OCI-LY1 (cell line): Measurements from ENCODE around the gene FGFR2.

Experiments
- H2AFZ ChIP-seq: fragments of 200-600 bp; sonication (generic), shearing (Covaris generic); 2 replicates; pipeline ENCODE4 v1.6.0; 2014; ENCODE audit warnings: antibody characterized with exemption, mild to moderate bottlenecking, low read length
- H3F3A ChIP-seq: fragments of 200-600 bp; sonication (generic), shearing (Covaris generic); 2 replicates; pipeline ENCODE4 v1.6.0; 2014; ENCODE audit warnings: mild to moderate bottlenecking, antibody characterized with exemption, low read length, moderate library complexity; ENCODE audit not compliant: insufficient read depth
- H3K27ac ChIP-seq: fragments of 200-600 bp; sonication (generic); 2 replicates; pipeline ENCODE4 v1.5.1; 2014; ENCODE audit warnings: low read length, mixed run types, mild to moderate bottlenecking, low read depth; ENCODE audit not compliant: poor library complexity, severe bottlenecking
- H3K27me3 ChIP-seq: fragments of 200-600 bp; sonication (generic); 2 replicates; pipeline ENCODE4 v1.6.0; 2014; ENCODE audit warnings: antibody characterized with exemption, mild to moderate bottlenecking, low read length, moderate library complexity; ENCODE audit not compliant: insufficient read depth
- H3K36me3 ChIP-seq: fragments of 200-600 bp; sonication (generic); 2 replicates; pipeline ENCODE4 v1.6.1; 2014; ENCODE audit warnings: mild to moderate bottlenecking, antibody characterized with exemption, low read length, moderate library complexity, mixed read lengths; ENCODE audit not compliant: insufficient read depth
- H3K4me1 ChIP-seq: fragments of 200-600 bp; sonication (generic); 2 replicates; pipeline ENCODE4 v1.5.1; 2014; ENCODE audit warnings: mild to moderate bottlenecking, low read length, moderate library complexity; ENCODE audit not compliant: insufficient read depth, severe bottlenecking
- H3K4me2 ChIP-seq: fragments of 200-600 bp; sonication (generic), shearing (Covaris generic); 2 replicates; pipeline ENCODE4 v1.6.1; 2014; ENCODE audit warnings: low read length
- H3K4me3 ChIP-seq: fragments of 200-600 bp; sonication (generic); 2 replicates; pipeline ENCODE4 v1.5.1; 2014; ENCODE audit warnings: low read length, low read depth, mild to moderate bottlenecking, mixed read lengths; ENCODE audit not compliant: poor library complexity, severe bottlenecking
- H3K79me2 ChIP-seq: fragments of 200-600 bp; shearing (Covaris generic); 2 replicates; pipeline ENCODE4 v1.6.1; 2016; ENCODE audit warnings: mixed run types, low read length, mixed read lengths; ENCODE audit not compliant: insufficient read depth
- H3K9ac ChIP-seq: fragments of 200-600 bp; sonication (generic), shearing (Covaris generic); 2 replicates; pipeline ENCODE4 v1.6.1; 2014; ENCODE audit warnings: mild to moderate bottlenecking, low read length, mixed read lengths
- H3K9me2 ChIP-seq: fragments of 200-600 bp; sonication (generic), shearing (Covaris generic); 2 replicates; pipeline ENCODE4 v1.6.1; 2014; ENCODE audit warnings: low read depth, mild to moderate bottlenecking, low read length, mixed read lengths
- H3K9me3 ChIP-seq: fragments of 200-600 bp; shearing (Covaris generic); 2 replicates; pipeline ENCODE4 v1.6.1; 2014; ENCODE audit warnings: low read length, mixed read lengths
- H4K20me1 ChIP-seq: fragments of 200-600 bp; sonication (generic), shearing (Covaris generic); 2 replicates; pipeline ENCODE4 v1.6.0; 2016; ENCODE audit warnings: mild to moderate bottlenecking, low read length; ENCODE audit not compliant: insufficient read depth
- CTCF ChIP-seq: fragments of 200-600 bp; sonication (generic), shearing (Covaris generic); IDR thresholded peaks from 2 replicates; pipeline ENCODE4 v1.5.1; 2017; ENCODE audit warnings: mild to moderate bottlenecking, antibody characterized with exemption, low read length, moderate library complexity, mixed read lengths
- EZH2 ChIP-seq: fragments of 200-600 bp; sonication (generic), shearing (Covaris generic); IDR thresholded peaks from 2 replicates; pipeline ENCODE4 v1.8.0; 2017; ENCODE audit warnings: borderline replicate concordance, mixed run types, mild to moderate bottlenecking, antibody characterized with exemption, low read length, moderate library complexity, mixed read lengths

The FGFR2 gene

DNA sequence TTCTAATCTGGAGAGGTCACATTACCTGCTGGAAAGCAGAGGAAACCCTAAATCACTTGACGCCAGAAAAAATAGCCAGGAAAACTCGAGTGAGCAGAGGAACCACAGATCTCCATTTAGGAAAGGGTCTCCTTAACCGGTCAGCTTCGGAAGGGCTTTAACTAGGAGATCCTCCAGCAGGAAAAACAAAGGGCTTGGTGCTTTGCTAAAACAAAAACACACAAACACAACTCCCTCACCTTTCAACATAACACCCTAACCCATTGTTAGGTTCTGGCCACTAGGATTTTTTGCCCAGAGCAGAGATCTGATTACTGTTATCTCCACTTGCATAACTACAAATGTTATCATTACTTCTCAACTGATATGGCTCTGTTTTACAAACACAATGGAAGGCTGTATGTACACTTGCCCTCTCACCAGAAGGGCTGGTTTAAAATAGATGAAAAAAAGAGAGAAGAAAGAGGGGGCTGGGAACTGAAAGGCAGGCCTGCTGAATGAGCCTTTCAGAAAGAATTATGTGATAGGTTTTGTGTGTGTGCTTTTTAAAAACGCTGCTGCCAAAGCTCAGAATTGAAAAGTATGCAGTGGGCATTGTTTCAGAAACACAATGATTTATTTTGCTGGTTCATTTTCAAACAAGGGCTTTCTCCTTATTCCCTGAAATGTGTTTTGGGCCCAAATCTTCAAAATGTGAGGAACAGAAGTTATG is 161.5 kb downstream of the FGFR2 start:
- no peak overlapping the region for H3K27ac ChIP-seq

GRCh38 chr10:121436281-121436629 is 162.0 kb downstream of the FGFR2 start:
- no peaks in the 10 kb centered on the region for H3F3A ChIP-seq
- H3K27ac ChIP-seq = no peak overlapping the region
- H4K20me1 ChIP-seq = no peaks in the 10 kb centered on the region
- no peaks in the 10 kb centered on the region for H3K27me3 ChIP-seq
- no peaks in the 10 kb centered on the region for H3K4me1 ChIP-seq
- H3K36me3 ChIP-seq = no peaks in the 10 kb centered on the region
- no peak overlapping the region for H2AFZ ChIP-seq
- TF ChIP-seq CTCF (no peak), EZH2 (no peak)
- H3K9me2 ChIP-seq = no peaks in the 10 kb centered on the region
- H3K79me2 ChIP-seq = no peaks in the 10 kb centered on the region
- no peak overlapping the region for H3K4me2 ChIP-seq
- H3K4me3 ChIP-seq = no peak overlapping the region
- H3K9ac ChIP-seq = no peak overlapping the region
- no peaks in the 10 kb centered on the region for H3K9me3 ChIP-seq

More for the DNA sequence above, 161.5 kb downstream of the FGFR2 start:
- Histone ChIP-seq H3K4me1 (no peaks in the 10 kb centered on the region), H2AFZ (no peak overlapping the region), H3K79me2 (no peaks in the 10 kb centered on the region), H3K36me3 (no peaks in the 10 kb centered on the region), H3K4me3 (no peak overlapping the region), H3K9ac (no peak overlapping the region), H3K9me3 (no peaks in the 10 kb centered on the region), H4K20me1 (no peaks in the 10 kb centered on the region), H3K9me2 (no peaks in the 10 kb centered on the region), H3K4me2 (no peak overlapping the region), H3K27me3 (no peaks in the 10 kb centered on the region), H3F3A (no peaks in the 10 kb centered on the region)
- TF ChIP-seq CTCF (no peak), EZH2 (no peak)

DNA sequence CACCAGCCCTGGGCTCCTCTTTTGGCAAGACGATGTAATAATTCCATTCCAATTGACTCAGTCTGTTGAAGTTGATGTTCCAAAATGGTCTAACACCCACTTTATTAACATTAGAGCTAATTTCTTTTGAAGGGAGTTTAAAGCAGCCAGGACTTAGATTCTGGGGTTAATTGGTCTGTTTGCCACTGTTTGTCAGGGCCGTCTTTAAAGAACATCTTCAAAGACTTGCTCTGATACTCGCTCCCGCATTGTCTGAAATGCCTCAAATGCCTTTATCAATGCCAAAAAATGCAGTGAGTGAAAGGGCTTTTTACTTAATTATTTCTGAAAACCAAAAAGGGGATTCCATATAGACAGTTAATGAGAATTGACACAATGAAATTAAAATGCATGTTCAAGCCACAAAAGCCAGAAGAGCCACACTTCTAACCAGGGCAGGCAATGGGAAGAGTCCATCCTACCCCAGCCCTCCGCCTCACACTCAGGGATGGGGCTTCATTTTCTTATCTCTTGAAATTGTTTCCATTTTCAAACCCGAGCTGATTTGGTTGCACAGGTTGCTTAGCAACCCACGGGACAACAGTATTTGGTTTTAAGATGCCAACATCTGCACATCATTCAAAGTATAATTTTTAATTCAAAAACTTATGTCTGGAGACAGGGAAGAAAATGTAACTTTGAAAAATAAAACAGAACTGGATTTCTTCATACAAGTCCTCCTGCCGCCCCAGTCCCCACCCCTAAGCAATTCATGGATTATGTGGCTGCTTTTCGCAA is 163.0 kb downstream of the FGFR2 start:
- H3K9ac ChIP-seq = no peak overlapping the region
- H3K4me2 ChIP-seq = no peak overlapping the region
- no peak overlapping the region for H3K4me3 ChIP-seq
- H3K27me3 ChIP-seq = no peaks in the 10 kb centered on the region
- H3F3A ChIP-seq = no peaks in the 10 kb centered on the region
- TF ChIP-seq EZH2 (no peak), CTCF (no peak)
- H3K9me2 ChIP-seq = no peaks in the 10 kb centered on the region
- no peaks in the 10 kb centered on the region for H3K36me3 ChIP-seq
- H4K20me1 ChIP-seq = no peaks in the 10 kb centered on the region
- no peaks in the 10 kb centered on the region for H3K4me1 ChIP-seq
- no peaks in the 10 kb centered on the region for H3K9me3 ChIP-seq
- H3K27ac ChIP-seq = no peak overlapping the region
- H3K79me2 ChIP-seq = no peaks in the 10 kb centered on the region
- H2AFZ ChIP-seq = no peak overlapping the region
